Activated naive CD4-positive, alpha-beta T cell treated with anti-CD3 and anti-CD28 coated beads, Interleukin-2, amount 10 ng/mL, durations not matched to agents 7 days and 5 days (primary cell): Measurements from ENCODE around the gene MAP4K4.

Experiments used
- CTCF ChIA-PET: fragments of 350-600 bp; sonication (Branson Sonifier 250); formaldehyde crosslinking; loops from one replicate; lab custom pipeline; 2021; ENCODE audit warnings: antibody characterized with exemption; lab: Charles Lee
- DNase-seq: peaks from one replicate; pipeline ENCODE4 v3.0.0-alpha.2; 2020
- H3K27ac Mint-ChIP-seq: one replicate; pipeline ENCODE4 v1.8.0; 2021; ENCODE audit warnings: mild to moderate bottlenecking, moderate library complexity, mixed read lengths
- H3K27me3 Mint-ChIP-seq: one replicate; pipeline ENCODE4 v1.8.0; 2021; ENCODE audit warnings: mild to moderate bottlenecking, mixed read lengths
- H3K36me3 Mint-ChIP-seq: one replicate; pipeline ENCODE4 v1.8.0; 2021; ENCODE audit warnings: mixed read lengths
- H3K4me1 Mint-ChIP-seq: one replicate; pipeline ENCODE4 v1.8.0; 2021; ENCODE audit warnings: mixed read lengths
- H3K4me3 Mint-ChIP-seq: one replicate; pipeline ENCODE4 v1.8.0; 2021; ENCODE audit warnings: mild to moderate bottlenecking, moderate library complexity, mixed read lengths
- H3K9me3 Mint-ChIP-seq: one replicate; pipeline ENCODE4 v1.8.0; 2021; ENCODE audit warnings: mixed read lengths

The MAP4K4 gene

DNA sequence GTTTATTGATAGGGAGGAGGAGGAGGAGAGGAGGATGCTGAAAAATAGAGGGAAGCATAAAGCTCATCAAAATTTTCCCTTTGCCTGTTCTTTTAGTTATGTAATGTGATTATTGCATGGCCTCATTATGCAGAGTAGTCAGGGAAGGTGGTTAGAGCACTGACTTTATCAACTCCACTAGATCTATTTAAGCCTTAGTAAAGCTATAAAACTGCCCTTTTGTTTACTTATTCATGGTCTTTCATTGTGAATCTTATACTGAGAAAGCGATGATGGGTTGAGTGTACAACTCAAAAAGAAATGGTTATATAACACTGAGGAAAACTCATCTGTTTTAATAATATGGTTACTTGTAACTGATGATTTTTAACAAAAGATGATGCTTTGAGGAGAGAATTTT is 81.7 kb downstream of the MAP4K4 start:
- peaks cover 63% of the 10 kb centered on the region for H3K4me1 Mint-ChIP-seq
- no peak for DNase-seq
- H3K27me3 Mint-ChIP-seq: no peaks in the 10 kb centered on the region
- peaks cover 2% of the 10 kb centered on the region for H3K9me3 Mint-ChIP-seq
- H3K36me3 Mint-ChIP-seq: peaks cover 14% of the 10 kb centered on the region
- peak overlapping the region; percentile 53 for H3K27ac Mint-ChIP-seq
- no peak overlapping the region for H3K4me3 Mint-ChIP-seq
- CTCF ChIA-PET: interaction anchor here (1.2 to 1.6 kb wide), 2 partner anchors 9 to 53 kb away, joined by 3 to 8 read pairs; no protein-coding TSS in a partner anchor

- Mint-ChIP-seq H3K4me1 (peaks cover 59% of the 10 kb centered on the region), H3K4me3 (no peak overlapping the region), H3K27me3 (no peaks in the 10 kb centered on the region), H3K36me3 (peaks cover 14% of the 10 kb centered on the region), H3K9me3 (peaks cover 2% of the 10 kb centered on the region), H3K27ac (no peak overlapping the region)
- no peak for DNase-seq
- CTCF ChIA-PET: interaction anchor here (1.2 to 1.6 kb wide), 2 partner anchors 9 to 53 kb away, joined by 3 to 8 read pairs; no protein-coding TSS in a partner anchor
These were observed 82.1 kb downstream of the MAP4K4 start for GRCh38 chr2:101779656-101780055.

GRCh38 chr2:101781326-101781725 is 83.8 kb downstream of the MAP4K4 start:
- H3K4me3 Mint-ChIP-seq: no peak overlapping the region
- CTCF ChIA-PET: interaction anchor here (1.5 kb wide), 1 partner anchor 11 kb away, joined by 4 read pairs; no protein-coding TSS in a partner anchor

DNA sequence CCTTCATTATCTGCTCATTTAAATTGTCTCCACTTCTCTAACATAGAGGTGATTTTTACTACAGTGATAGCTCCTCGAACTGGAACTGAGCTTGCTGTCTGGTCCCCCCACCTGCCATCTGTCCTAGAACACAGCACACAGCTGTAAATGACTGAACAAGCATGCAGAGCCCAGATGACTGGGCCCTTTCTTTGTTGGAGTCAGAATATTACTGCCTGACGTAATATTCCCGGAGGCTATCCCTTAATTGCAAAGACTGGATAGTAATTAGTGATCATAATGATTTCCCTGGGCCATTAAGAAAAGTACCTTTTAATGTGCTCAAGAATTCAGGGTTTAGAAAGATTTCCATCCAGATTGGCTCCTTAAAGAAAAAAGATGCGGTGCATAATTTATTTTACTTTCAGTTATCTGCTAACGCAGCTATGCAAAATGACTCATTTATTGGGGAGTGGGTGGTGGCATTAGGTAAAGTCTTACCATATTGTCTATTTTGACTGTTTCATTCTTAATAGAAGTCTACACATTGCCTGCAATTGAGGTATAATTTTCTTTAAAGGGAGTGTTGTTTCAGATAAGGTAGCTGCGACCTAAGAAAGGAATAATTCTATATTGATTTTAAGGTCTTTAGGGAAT is 84.4 kb downstream of the MAP4K4 start:
- H3K4me1 Mint-ChIP-seq: peaks cover 59% of the 10 kb centered on the region
- no peaks in the 10 kb centered on the region for H3K27me3 Mint-ChIP-seq
- CTCF ChIA-PET: interaction anchor here (1.5 to 2.3 kb wide), 2 partner anchors 12 to 20 kb away, joined by 4 to 7 read pairs; no protein-coding TSS in a partner anchor
- no peak for DNase-seq
- H3K36me3 Mint-ChIP-seq: peaks cover 14% of the 10 kb centered on the region
- peaks cover 2% of the 10 kb centered on the region for H3K9me3 Mint-ChIP-seq
- H3K4me3 Mint-ChIP-seq: no peak overlapping the region
- no peak overlapping the region for H3K27ac Mint-ChIP-seq

More at GRCh38 chr2:101781326-101781725, 83.8 kb downstream of the MAP4K4 start:
- Mint-ChIP-seq H3K27ac (no peak overlapping the region), H3K27me3 (no peaks in the 10 kb centered on the region), H3K9me3 (peaks cover 2% of the 10 kb centered on the region), H3K4me1 (peaks cover 54% of the 10 kb centered on the region), H3K36me3 (peaks cover 14% of the 10 kb centered on the region)
- no peak for DNase-seq

- H3K9me3 Mint-ChIP-seq: peaks cover 2% of the 10 kb centered on the region
- H3K27ac Mint-ChIP-seq: no peak overlapping the region
- H3K36me3 Mint-ChIP-seq: peaks cover 14% of the 10 kb centered on the region
- DNase-seq: no peak
- CTCF ChIA-PET: interaction anchor here (1.1 to 2.3 kb wide), 2 partner anchors 15 to 20 kb away, joined by 3 to 7 read pairs; no protein-coding TSS in a partner anchor
- no peak overlapping the region for H3K4me3 Mint-ChIP-seq
- peaks cover 64% of the 10 kb centered on the region for H3K4me1 Mint-ChIP-seq
- no peaks in the 10 kb centered on the region for H3K27me3 Mint-ChIP-seq
These were observed 84.9 kb downstream of the MAP4K4 start for GRCh38 chr2:101782427-101782792.

DNA sequence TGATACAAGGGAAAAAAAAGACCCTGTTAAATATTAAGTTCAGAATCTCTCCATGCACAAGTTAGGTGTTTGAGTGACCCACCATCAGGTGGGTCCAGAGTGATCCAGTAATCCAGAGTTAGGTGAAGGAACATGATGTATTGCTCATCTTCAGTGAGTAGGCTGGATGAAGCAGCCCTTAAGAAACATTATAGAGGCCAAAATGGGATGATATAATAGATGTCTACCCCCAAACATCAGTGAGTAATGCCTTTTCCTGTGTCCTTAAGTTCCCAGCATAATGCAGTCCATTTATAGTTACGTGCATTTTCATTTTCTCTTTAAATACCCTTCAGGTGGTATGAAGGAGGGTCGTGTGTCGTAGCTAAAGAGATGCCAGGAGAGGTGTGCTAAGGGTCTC is 89.6 kb downstream of the MAP4K4 start:
- peaks cover 31% of the 10 kb centered on the region for H3K4me1 Mint-ChIP-seq
- peaks cover 31% of the 10 kb centered on the region for H3K36me3 Mint-ChIP-seq

DNA sequence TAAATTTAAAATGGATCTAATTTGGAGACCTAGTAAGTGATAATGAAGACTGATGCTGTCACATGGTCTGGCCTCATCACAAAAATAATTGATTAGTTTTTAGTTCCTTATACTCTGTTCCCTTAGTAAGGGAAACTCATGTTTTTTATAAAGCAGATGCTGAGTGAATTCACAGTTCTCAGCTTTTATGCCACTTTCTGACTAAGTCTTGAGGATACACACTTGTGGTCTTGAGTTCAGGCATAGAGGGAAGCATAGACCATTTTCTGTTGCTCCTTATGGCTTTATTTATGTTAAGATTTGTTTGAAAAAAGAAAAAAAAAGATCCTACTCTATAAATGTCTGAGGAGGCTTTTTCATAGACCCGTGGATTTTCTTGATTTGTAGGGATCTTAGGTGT is 91.1 kb downstream of the MAP4K4 start:
- no peak for DNase-seq
- H3K27ac Mint-ChIP-seq: no peak overlapping the region
- H3K36me3 Mint-ChIP-seq: peaks cover 35% of the 10 kb centered on the region
- H3K4me3 Mint-ChIP-seq: no peak overlapping the region
- no peaks in the 10 kb centered on the region for H3K27me3 Mint-ChIP-seq
- CTCF ChIA-PET: no interaction called here
- peaks cover 2% of the 10 kb centered on the region for H3K9me3 Mint-ChIP-seq
- peaks cover 24% of the 10 kb centered on the region for H3K4me1 Mint-ChIP-seq

More for the DNA sequence above, 89.6 kb downstream of the MAP4K4 start:
- H3K4me3 Mint-ChIP-seq: no peak overlapping the region
- peaks cover 2% of the 10 kb centered on the region for H3K9me3 Mint-ChIP-seq
- H3K27ac Mint-ChIP-seq: no peak overlapping the region
- no peaks in the 10 kb centered on the region for H3K27me3 Mint-ChIP-seq
- CTCF ChIA-PET: no interaction called here
- no peak for DNase-seq

- Mint-ChIP-seq H3K27ac (no peak overlapping the region), H3K27me3 (no peaks in the 10 kb centered on the region), H3K4me1 (peaks cover 22% of the 10 kb centered on the region), H3K9me3 (no peaks in the 10 kb centered on the region), H3K36me3 (peaks cover 30% of the 10 kb centered on the region), H3K4me3 (no peak overlapping the region)
- CTCF ChIA-PET: no interaction called here
- DNase-seq: no peak
These were observed 91.8 kb downstream of the MAP4K4 start for GRCh38 chr2:101788995-101789970.

- H3K9me3 Mint-ChIP-seq: no peaks in the 10 kb centered on the region
- peaks cover 18% of the 10 kb centered on the region for H3K4me1 Mint-ChIP-seq
These were observed 92.9 kb downstream of the MAP4K4 start for GRCh38 chr2:101790416-101790815.

GRCh38 chr2:101790857-101791256 is 93.3 kb downstream of the MAP4K4 start:
- no peaks in the 10 kb centered on the region for H3K27me3 Mint-ChIP-seq
- DNase-seq: no peak
- peaks cover 36% of the 10 kb centered on the region for H3K36me3 Mint-ChIP-seq
- H3K9me3 Mint-ChIP-seq: no peaks in the 10 kb centered on the region
- CTCF ChIA-PET: no interaction called here
- H3K27ac Mint-ChIP-seq: no peak overlapping the region
- H3K4me3 Mint-ChIP-seq: no peak overlapping the region
- H3K4me1 Mint-ChIP-seq: peaks cover 18% of the 10 kb centered on the region

More at GRCh38 chr2:101790416-101790815, 92.9 kb downstream of the MAP4K4 start:
- no peak for DNase-seq
- no peak overlapping the region for H3K27ac Mint-ChIP-seq
- CTCF ChIA-PET: no interaction called here
- H3K4me3 Mint-ChIP-seq: no peak overlapping the region
- no peaks in the 10 kb centered on the region for H3K27me3 Mint-ChIP-seq
- peaks cover 35% of the 10 kb centered on the region for H3K36me3 Mint-ChIP-seq

DNA sequence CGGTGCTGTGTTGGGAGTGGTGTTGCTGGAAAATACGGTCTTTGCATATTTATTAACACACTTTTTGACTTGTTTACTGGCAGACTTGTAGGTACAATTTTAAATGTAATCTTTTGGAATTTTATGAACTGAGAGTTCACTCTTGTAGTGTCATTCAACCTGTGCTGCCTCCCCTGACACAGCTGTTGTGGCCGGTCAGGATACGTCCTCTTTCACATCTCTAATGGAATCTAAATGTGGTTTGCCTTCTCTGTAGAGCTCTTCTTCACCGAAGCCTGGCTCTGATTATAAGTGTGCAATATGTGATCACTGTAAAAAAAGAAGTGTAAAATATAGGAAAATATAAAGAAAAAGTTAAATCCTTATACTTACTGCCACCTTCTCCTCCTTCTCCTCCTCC is 94.7 kb downstream of the MAP4K4 start:
- Mint-ChIP-seq H3K27ac (no peak overlapping the region), H3K4me1 (peaks cover 8% of the 10 kb centered on the region), H3K4me3 (no peak overlapping the region)

GRCh38 chr2:101793277-101793969 is 95.9 kb downstream of the MAP4K4 start:
- Mint-ChIP-seq H3K27ac (no peak overlapping the region), H3K9me3 (no peaks in the 10 kb centered on the region), H3K27me3 (no peaks in the 10 kb centered on the region), H3K4me3 (no peak overlapping the region), H3K36me3 (peaks cover 36% of the 10 kb centered on the region), H3K4me1 (peaks cover 7% of the 10 kb centered on the region)
- DNase-seq: no peak
- CTCF ChIA-PET: interaction anchor here (0.6 to 1.0 kb wide), 3 partner anchors 9 to 653 kb away, joined by 3 read pairs; no protein-coding TSS in a partner anchor

More for the DNA sequence above, 94.7 kb downstream of the MAP4K4 start:
- H3K27me3 Mint-ChIP-seq: no peaks in the 10 kb centered on the region
- CTCF ChIA-PET: interaction anchor here (1.0 kb wide), 1 partner anchor 10 kb away, joined by 3 read pairs; no protein-coding TSS in a partner anchor
- H3K9me3 Mint-ChIP-seq: no peaks in the 10 kb centered on the region
- H3K36me3 Mint-ChIP-seq: peaks cover 36% of the 10 kb centered on the region
- DNase-seq: no peak

GRCh38 chr2:101794141-101794540 is 96.6 kb downstream of the MAP4K4 start:
- CTCF ChIA-PET: interaction anchor here (0.8 kb wide), 1 partner anchor 372 kb away, joined by 3 read pairs; no protein-coding TSS in a partner anchor
- Mint-ChIP-seq H3K4me3 (no peak overlapping the region), H3K36me3 (peaks cover 36% of the 10 kb centered on the region), H3K9me3 (no peaks in the 10 kb centered on the region), H3K27me3 (no peaks in the 10 kb centered on the region), H3K27ac (no peak overlapping the region), H3K4me1 (peaks cover 10% of the 10 kb centered on the region)
- no peak for DNase-seq
